ENCODE data around the gene DBN1. TPM values are rescaled to one million over a fixed set of nuclear protein-coding genes. Genes with fewer than 3 reads are reported as not detected.

Gene DBN1
- polyA plus RNA-seq, 1 experiment = 164 TPM

DNA sequence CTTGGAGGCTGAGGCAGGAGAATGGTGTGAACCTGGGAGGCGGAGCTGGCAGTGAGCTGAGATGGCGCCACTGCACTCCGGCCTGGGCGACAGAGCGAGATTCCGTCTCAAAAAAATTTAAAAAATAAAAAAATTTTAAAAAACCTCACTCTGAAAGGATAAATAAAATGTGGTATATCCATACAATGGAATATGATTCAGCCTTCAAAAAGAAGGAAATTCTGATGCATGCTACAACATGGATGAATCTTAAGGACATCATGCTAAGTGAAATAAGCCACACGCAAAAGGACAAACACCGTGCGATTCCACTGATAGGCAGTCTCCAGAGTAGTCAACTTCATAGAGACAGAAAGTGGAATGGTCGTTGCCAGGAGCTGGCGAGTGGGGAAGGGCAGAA is 8.4 kb downstream of the DBN1 start:
- CTCF ChIA-PET = interaction anchor here (0.7 to 2.2 kb wide), 4 partner anchors 10 to 94 kb away, joined by 3 to 9 read pairs (median 3); no protein-coding TSS in a partner anchor
- Histone ChIP-seq H3K9me3 (ENCODE audit: control insufficient read depth, insufficient read depth, low read length) (peaks cover 12% of the 10 kb centered on the region), H3K4me3 (ENCODE audit: low read depth, low read length) (no peak overlapping the region), H3K27me3 (ENCODE audit: control insufficient read depth, insufficient read depth, low read length) (no peaks in the 10 kb centered on the region), H3K27ac (ENCODE audit: low read depth, low read length) (no peak overlapping the region)
- TF ChIP-seq, protein P1, sequence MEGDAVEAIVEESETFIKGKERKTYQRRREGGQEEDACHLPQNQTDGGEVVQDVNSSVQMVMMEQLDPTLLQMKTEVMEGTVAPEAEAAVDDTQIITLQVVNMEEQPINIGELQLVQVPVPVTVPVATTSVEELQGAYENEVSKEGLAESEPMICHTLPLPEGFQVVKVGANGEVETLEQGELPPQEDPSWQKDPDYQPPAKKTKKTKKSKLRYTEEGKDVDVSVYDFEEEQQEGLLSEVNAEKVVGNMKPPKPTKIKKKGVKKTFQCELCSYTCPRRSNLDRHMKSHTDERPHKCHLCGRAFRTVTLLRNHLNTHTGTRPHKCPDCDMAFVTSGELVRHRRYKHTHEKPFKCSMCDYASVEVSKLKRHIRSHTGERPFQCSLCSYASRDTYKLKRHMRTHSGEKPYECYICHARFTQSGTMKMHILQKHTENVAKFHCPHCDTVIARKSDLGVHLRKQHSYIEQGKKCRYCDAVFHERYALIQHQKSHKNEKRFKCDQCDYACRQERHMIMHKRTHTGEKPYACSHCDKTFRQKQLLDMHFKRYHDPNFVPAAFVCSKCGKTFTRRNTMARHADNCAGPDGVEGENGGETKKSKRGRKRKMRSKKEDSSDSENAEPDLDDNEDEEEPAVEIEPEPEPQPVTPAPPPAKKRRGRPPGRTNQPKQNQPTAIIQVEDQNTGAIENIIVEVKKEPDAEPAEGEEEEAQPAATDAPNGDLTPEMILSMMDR (IDR thresholded peaks at IDR 0.05; ENCODE audit: low read depth, low read length) = no peak
- POLR2A ChIA-PET = no interaction called here
- no peak for DNase-seq (ENCODE audit: low read depth, low spot score)

DNA sequence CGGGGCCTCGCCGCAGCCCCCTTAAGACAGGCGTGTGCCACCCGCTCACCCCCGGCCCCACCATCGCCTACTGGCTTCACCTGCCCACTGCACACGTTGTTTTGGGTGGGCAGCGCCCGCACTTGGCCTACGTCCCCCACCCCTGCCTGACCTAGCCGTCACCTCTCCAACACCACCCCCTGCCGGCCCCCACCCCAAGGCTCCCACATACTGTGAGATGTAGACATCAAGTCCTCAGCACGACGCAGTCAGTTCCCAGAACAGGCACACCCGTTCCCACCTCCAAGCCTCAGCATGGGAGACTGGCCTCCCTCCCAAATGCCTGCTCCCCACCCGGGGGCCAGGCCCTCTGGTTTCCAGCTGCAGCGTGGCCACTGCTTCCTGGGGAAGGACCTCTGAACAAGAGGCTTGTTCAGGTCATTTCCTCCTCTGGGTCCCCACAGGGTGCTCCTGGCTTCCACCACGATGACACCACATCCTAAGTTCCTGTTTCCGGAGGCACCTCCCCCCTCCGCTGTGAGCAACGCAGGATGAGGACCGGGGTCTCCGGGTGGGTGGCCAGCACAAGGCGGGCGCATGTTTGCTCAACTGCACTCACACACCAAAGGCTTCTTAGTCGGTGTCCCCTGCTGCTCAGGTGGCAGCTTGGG is 11.3 kb downstream of the DBN1 start:
- Histone ChIP-seq H3K4me3 (ENCODE audit: low read depth, low read length) (no peak overlapping the region), H3K27me3 (ENCODE audit: control insufficient read depth, insufficient read depth, low read length) (no peaks in the 10 kb centered on the region), H3K9me3 (ENCODE audit: control insufficient read depth, insufficient read depth, low read length) (peaks cover 12% of the 10 kb centered on the region), H3K27ac (ENCODE audit: low read depth, low read length) (no peak overlapping the region)
- CTCF ChIA-PET = interaction anchor here (1.4 kb wide), 1 partner anchor 8 kb away, joined by 3 read pairs; no protein-coding TSS in a partner anchor
- POLR2A ChIA-PET = interaction anchor here (0.6 to 2.1 kb wide), 2 partner anchors 9 to 70 kb away, joined by 3 to 15 read pairs; no protein-coding TSS in a partner anchor
- no peak for DNase-seq (ENCODE audit: low read depth, low spot score)
- TF ChIP-seq, protein P1 (IDR thresholded peaks at IDR 0.05; ENCODE audit: low read depth, low read length) = no peak

GRCh38 chr5:177459819-177460628 is 13.4 kb downstream of the DBN1 start:
- POLR2A ChIA-PET = interaction anchor here (1.0 to 3.3 kb wide), 3 partner anchors 8 to 15 kb away, joined by 3 to 20 read pairs (median 3); no protein-coding TSS in a partner anchor
- no peaks in the 10 kb centered on the region; the same call in 1 of the 2 replicates for H3K9me3 ChIP-seq (ENCODE audit: control insufficient read depth, insufficient read depth, low read length)
- TF ChIP-seq, protein P1 (IDR thresholded peaks at IDR 0.05; ENCODE audit: low read depth, low read length) = no peak
- DNase-seq (ENCODE audit: low read depth, low spot score) = no peak
- no peaks in the 10 kb centered on the region for H3K27me3 ChIP-seq (ENCODE audit: control insufficient read depth, insufficient read depth, low read length)
- CTCF ChIA-PET = interaction anchor here (1.1 kb wide), 1 partner anchor 69 kb away, joined by 3 read pairs; no protein-coding TSS in a partner anchor
- H3K27ac ChIP-seq (ENCODE audit: low read depth, low read length) = no peak overlapping the region
- H3K4me3 ChIP-seq (ENCODE audit: low read depth, low read length) = no peak overlapping the region

DNA sequence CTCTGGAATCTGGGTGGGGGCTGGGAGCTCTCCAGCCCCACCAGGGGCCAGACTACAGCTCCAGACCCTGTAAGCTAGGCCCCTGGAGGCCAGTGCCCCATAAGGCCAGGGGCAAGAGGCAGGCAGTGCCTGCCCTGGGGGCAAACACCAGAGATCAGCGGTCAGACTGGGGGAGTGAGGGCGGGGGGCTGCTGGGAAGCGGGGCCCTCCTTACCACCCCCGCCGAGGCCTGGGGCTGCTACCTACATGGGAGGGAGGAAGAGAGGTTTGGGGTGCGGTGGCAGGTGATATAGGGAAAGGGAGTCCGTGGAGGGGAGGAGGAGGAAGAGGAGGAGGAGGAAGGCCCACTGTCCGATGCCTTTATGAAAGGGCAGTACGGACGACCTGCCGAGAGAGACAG is 14.1 kb downstream of the DBN1 start:
- Histone ChIP-seq H3K27ac (ENCODE audit: low read depth, low read length) (no peak overlapping the region), H3K4me3 (ENCODE audit: low read depth, low read length) (no peak overlapping the region), H3K27me3 (ENCODE audit: control insufficient read depth, insufficient read depth, low read length) (no peaks in the 10 kb centered on the region), H3K9me3 (ENCODE audit: control insufficient read depth, insufficient read depth, low read length) (no peaks in the 10 kb centered on the region; the same call in 1 of the 2 replicates)
- no peak for DNase-seq (ENCODE audit: low read depth, low spot score)
- ChIA-PET POLR2A (interaction anchor here (0.7 to 3.3 kb wide), 3 partner anchors 9 to 36 kb away, joined by 3 to 20 read pairs (median 3); no protein-coding TSS in a partner anchor), CTCF (interaction anchor here (1.1 kb wide), 1 partner anchor 69 kb away, joined by 3 read pairs; no protein-coding TSS in a partner anchor)
- TF ChIP-seq, protein P1 (IDR thresholded peaks at IDR 0.05; ENCODE audit: low read depth, low read length) = no peak
